CD4-positive, CD25-positive, alpha-beta regulatory T cell (primary cell): ENCODE data around the gene JAK1. TPM values are rescaled to one million over a fixed set of nuclear protein-coding genes. Genes with fewer than 3 reads are reported as not detected.
"Not testable (repeated sequence)": the region's sequence is repeated elsewhere in the genome, so short reads cannot be mapped to it uniquely, and the experiment has no call there.

Experiments used
- ATAC-seq, 2 donors: fragments of 150-1000 bp; cut with Tn5 transposase; one replicate each; pipeline ENCODE4 v1.10.0; 2021; ENCODE audit warnings: low read depth in 2 of 2, moderate number of reproducible peaks in 2 of 2, moderate library complexity in 1 of 2
- DNase-seq, 3 donors: peaks; one replicate each; pipeline versions ENCODE4 v3.0.0 to v3.0.0-alpha.2; 2012 to 2022; ENCODE audit warnings: mixed read lengths in 1 of 3
- H3K27ac ChIP-seq: one replicate; pipeline ENCODE4 v1.7.0; 2013; ENCODE audit warnings: mild to moderate bottlenecking, low read length; ENCODE audit not compliant: insufficient read depth, poor library complexity, severe bottlenecking
- H3K27me3 ChIP-seq: one replicate; pipeline ENCODE4 v1.7.0; 2013; ENCODE audit warnings: low read length; ENCODE audit not compliant: control insufficient read depth, insufficient read depth
- H3K36me3 ChIP-seq: one replicate; pipeline ENCODE4 v1.7.0; 2013; ENCODE audit warnings: mild to moderate bottlenecking, low read length, moderate library complexity; ENCODE audit not compliant: control insufficient read depth, insufficient read depth
- H3K4me1 ChIP-seq: 2 replicates; pipeline ENCODE4 v1.7.0; 2013; ENCODE audit warnings: mild to moderate bottlenecking, low read length; ENCODE audit not compliant: insufficient read depth, control insufficient read depth, poor library complexity, severe bottlenecking
- H3K4me3 ChIP-seq: one replicate; pipeline ENCODE4 v1.7.0; 2013; ENCODE audit warnings: low read depth, mild to moderate bottlenecking, low read length, moderate library complexity
- H3K9me3 ChIP-seq, 2 experiments: 1 replicate in 1 of 2; 2 replicates in 1 of 2; pipeline ENCODE4 v1.7.0; 2013; ENCODE audit warnings: low read length in 2 of 2, mild to moderate bottlenecking in 1 of 2, moderate library complexity in 1 of 2; ENCODE audit not compliant: control insufficient read depth in 2 of 2
- H3K27ac Mint-ChIP-seq, 3 donors: one replicate each; pipeline ENCODE4 v1.8.0; 2020 to 2022; ENCODE audit warnings: mild to moderate bottlenecking in 3 of 3, mixed read lengths in 3 of 3, moderate library complexity in 2 of 3
- H3K27me3 Mint-ChIP-seq: one replicate; pipeline ENCODE4 v1.8.0; 2022; ENCODE audit warnings: mild to moderate bottlenecking, mixed read lengths
- H3K36me3 Mint-ChIP-seq: one replicate; pipeline ENCODE4 v1.8.0; 2020; ENCODE audit warnings: mixed read lengths
- H3K4me1 Mint-ChIP-seq, 4 donors: one replicate each; pipeline ENCODE4 v1.8.0; 2020 to 2022; ENCODE audit warnings: mixed read lengths in 4 of 4, mild to moderate bottlenecking in 1 of 4
- H3K4me3 Mint-ChIP-seq, 4 donors: one replicate each; pipeline ENCODE4 v1.8.0; 2020 to 2022; ENCODE audit warnings: mild to moderate bottlenecking in 4 of 4, mixed read lengths in 4 of 4, moderate library complexity in 3 of 4
- H3K9me3 Mint-ChIP-seq, 7 donors: one replicate each; pipeline ENCODE4 v1.8.0; 2020 to 2022; ENCODE audit warnings: mixed read lengths in 7 of 7, mild to moderate bottlenecking in 3 of 7, moderate library complexity in 2 of 7
- polyA plus RNA-seq, 4 donors: library from polyadenylated mRNA; unstranded; fragments of 300-500 nt; fragmentation: Illumina TruSeq; gene quantifications; one replicate each; pipeline ENCODE4 v1.2.3, GENCODE V29; 2021
- total RNA-seq: library from RNA; stranded (reverse); gene quantifications from one replicate; pipeline ENCODE4 v1.2.3, GENCODE V29; 2022

The JAK1 gene
- total and polyA plus RNA-seq, 5 donors from 2014 or later, result 215 to 333 (median 229) TPM

GRCh38 chr1:65002508-65003315, 36.4 kb upstream of the JAK1 start:
- H3K4me1 ChIP-seq, result peaks cover 27% of the 10 kb centered on the region
- H3K36me3 ChIP-seq, result no peaks in the 10 kb centered on the region
- H3K9me3 Mint-ChIP-seq, result peaks cover 0 to 11% (median 2%) of the 10 kb centered on the region in 7 donors
- H3K4me3 ChIP-seq, result peak overlapping the region; percentile 86
- H3K27ac Mint-ChIP-seq, result peak overlapping the region; percentile 57 to 89 (median 75)
- H3K27ac ChIP-seq, result peak overlapping the region; percentile 38
- DNase-seq (peak; percentile 56 to 63 (median 63)), ATAC-seq (peak; percentile 72 to 73)
- H3K27me3 ChIP-seq, result no peaks in the 10 kb centered on the region
- H3K36me3 Mint-ChIP-seq, result peaks cover 5% of the 10 kb centered on the region
- peaks cover 18 to 38% (median 35%) of the 10 kb centered on the region in 4 donors for H3K4me1 Mint-ChIP-seq
- H3K9me3 ChIP-seq, result no peaks in the 10 kb centered on the region
- H3K27me3 Mint-ChIP-seq, result peaks cover 13% of the 10 kb centered on the region
- peak overlapping the region; percentile 76 to 94 (median 88) for H3K4me3 Mint-ChIP-seq

DNA sequence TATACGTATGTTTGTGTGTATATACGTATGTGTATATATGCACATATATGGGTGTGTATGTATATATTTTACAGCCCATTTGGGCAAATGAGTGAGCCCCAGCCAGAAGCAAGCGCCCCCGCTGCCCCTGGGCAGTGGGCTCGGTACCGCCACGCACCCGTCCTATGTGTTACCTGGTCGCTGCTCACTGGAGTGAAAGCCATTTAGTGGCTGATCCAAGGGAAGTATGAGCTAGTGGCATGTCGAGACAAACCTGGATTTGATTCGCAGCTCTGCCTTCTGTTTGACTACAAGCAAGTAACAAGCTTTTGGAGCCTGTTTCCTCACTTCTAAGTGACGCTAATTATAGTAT, 35.8 kb upstream of the JAK1 start:
- H3K27me3 Mint-ChIP-seq, result peaks cover 13% of the 10 kb centered on the region
- DNase-seq, result no peak
- no peak for ATAC-seq
- peak overlapping the region; percentile 86 for H3K4me3 ChIP-seq
- H3K27ac ChIP-seq, result peak overlapping the region; percentile 17
- peaks cover 0 to 11% (median 2%) of the 10 kb centered on the region in 7 donors for H3K9me3 Mint-ChIP-seq
- no peaks in the 10 kb centered on the region for H3K9me3 ChIP-seq
- H3K36me3 Mint-ChIP-seq, result peaks cover 5% of the 10 kb centered on the region
- H3K36me3 ChIP-seq, result no peaks in the 10 kb centered on the region
- H3K4me3 Mint-ChIP-seq, result peak overlapping the region; percentile 76 to 91 (median 88)
- H3K4me1 Mint-ChIP-seq, result peaks cover 18 to 38% (median 37%) of the 10 kb centered on the region in 4 donors
- H3K27ac Mint-ChIP-seq, result peak overlapping the region; percentile 57 to 89 (median 75)
- no peaks in the 10 kb centered on the region for H3K27me3 ChIP-seq
- H3K4me1 ChIP-seq, result peaks cover 27% of the 10 kb centered on the region

- peak overlapping the region; percentile 86 for H3K4me3 ChIP-seq
- H3K27me3 ChIP-seq, result no peaks in the 10 kb centered on the region
- H3K27ac ChIP-seq, result no peak overlapping the region
- H3K9me3 ChIP-seq, result no peaks in the 10 kb centered on the region
- ATAC-seq (peak; percentile 74 to 75), DNase-seq (peak; percentile 53 to 74 (median 54))
- peak overlapping the region in 2 of 3 donors; percentile 85 to 89 for H3K27ac Mint-ChIP-seq
- peaks cover 27% of the 10 kb centered on the region for H3K4me1 ChIP-seq
- peaks cover 20 to 42% (median 34%) of the 10 kb centered on the region in 4 donors for H3K4me1 Mint-ChIP-seq
- peaks cover 5% of the 10 kb centered on the region for H3K36me3 Mint-ChIP-seq
- peaks cover 0 to 11% (median 2%) of the 10 kb centered on the region in 7 donors for H3K9me3 Mint-ChIP-seq
- no peaks in the 10 kb centered on the region for H3K36me3 ChIP-seq
- H3K27me3 Mint-ChIP-seq, result peaks cover 13% of the 10 kb centered on the region
- H3K4me3 Mint-ChIP-seq, result peak overlapping the region; percentile 55 to 88 (median 82)
These were observed 35.0 kb upstream of the JAK1 start for GRCh38 chr1:65001231-65001792.

DNA sequence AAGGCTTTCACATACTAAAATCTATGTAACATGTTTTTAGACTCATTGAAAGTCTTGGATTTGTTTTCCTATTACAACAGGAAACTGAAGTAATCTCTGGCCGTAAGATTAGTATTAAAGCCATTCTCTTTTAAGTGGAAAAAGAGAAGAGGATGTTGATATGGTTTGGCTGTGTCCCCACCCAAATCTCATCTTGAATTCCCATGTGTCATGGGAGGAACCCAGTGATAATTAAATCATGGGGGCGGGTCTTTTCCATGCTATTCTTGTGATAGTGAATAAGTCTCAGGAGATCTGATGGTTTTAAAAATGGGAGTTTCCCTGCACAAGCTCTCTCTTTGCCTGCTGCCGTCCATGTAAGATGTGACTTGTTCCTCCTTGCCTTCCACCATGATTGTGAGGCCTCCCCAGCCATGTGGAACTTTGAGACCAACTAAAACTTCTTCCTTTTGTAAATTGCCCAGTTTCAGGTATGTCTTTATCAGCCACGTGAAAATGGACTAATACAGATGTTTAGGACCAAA, 32.1 kb upstream of the JAK1 start:
- Mint-ChIP-seq H3K36me3 (peaks cover 12% of the 10 kb centered on the region), H3K9me3 (peaks cover 0 to 11% (median 2%) of the 10 kb centered on the region in 7 donors), H3K4me1 (peaks cover 13 to 33% (median 31%) of the 10 kb centered on the region in 4 donors)
- H3K27me3 ChIP-seq, H3K27me3 Mint-ChIP-seq, H3K4me3 ChIP-seq, H3K4me3 Mint-ChIP-seq, DNase-seq, H3K27ac Mint-ChIP-seq, H3K9me3 ChIP-seq, H3K27ac ChIP-seq, ATAC-seq, H3K36me3 ChIP-seq: not testable (repeated sequence)
- peaks cover 25% of the 10 kb centered on the region for H3K4me1 ChIP-seq

GRCh38 chr1:64996541-64997257, 30.4 kb upstream of the JAK1 start:
- H3K27ac Mint-ChIP-seq, result no peak overlapping the region

GRCh38 chr1:64995316-64995715, 29.0 kb upstream of the JAK1 start:
- Mint-ChIP-seq H3K27me3 (no peaks in the 10 kb centered on the region), H3K4me3 (no peak overlapping the region), H3K36me3 (peaks cover 18% of the 10 kb centered on the region), H3K27ac (no peak overlapping the region), H3K9me3 (peaks cover 0 to 11% (median 1%) of the 10 kb centered on the region in 7 donors), H3K4me1 (peaks cover 1 to 14% (median 6%) of the 10 kb centered on the region in 4 donors)
- Histone ChIP-seq H3K9me3 (no peaks in the 10 kb centered on the region), H3K27me3 (no peaks in the 10 kb centered on the region), H3K27ac (no peak overlapping the region), H3K4me3 (no peak overlapping the region), H3K36me3 (no peaks in the 10 kb centered on the region), H3K4me1 (no peaks in the 10 kb centered on the region)
- no peak for ATAC-seq
- no peak for DNase-seq

More at GRCh38 chr1:64996541-64997257, 30.4 kb upstream of the JAK1 start:
- H3K9me3 Mint-ChIP-seq, result peaks cover 0 to 11% (median 2%) of the 10 kb centered on the region in 7 donors
- H3K36me3 Mint-ChIP-seq, result peaks cover 18% of the 10 kb centered on the region
- H3K9me3 ChIP-seq, result no peaks in the 10 kb centered on the region
- no peaks in the 10 kb centered on the region for H3K27me3 ChIP-seq
- H3K4me1 Mint-ChIP-seq, result peaks cover 9 to 21% (median 18%) of the 10 kb centered on the region in 4 donors
- peak overlapping the region in 1 of 4 donors; percentile 26 for H3K4me3 Mint-ChIP-seq
- peaks cover 11% of the 10 kb centered on the region for H3K4me1 ChIP-seq
- DNase-seq, result no peak
- no peak overlapping the region for H3K4me3 ChIP-seq
- no peak for ATAC-seq
- no peaks in the 10 kb centered on the region for H3K27me3 Mint-ChIP-seq
- no peaks in the 10 kb centered on the region for H3K36me3 ChIP-seq
- H3K27ac ChIP-seq, result no peak overlapping the region
